Adrenal gland (tissue), 12 donors: ENCODE results near the gene RFLNA. TPM values are rescaled to one million over a fixed set of nuclear protein-coding genes. Genes with fewer than 3 reads are reported as not detected.

ENCODE experiments used
- DNase-seq, 7 donors: peaks; one replicate each; pipeline ENCODE4 v3.0.0-alpha.2; 2019 to 2020
- H3K27ac ChIP-seq, 5 donors: fragments of 200-600 bp; sonication (generic) in 4 of 5; 1 replicate in 3 of 5; 2 replicates in 2 of 5; pipeline versions ENCODE4 v1.5.1 to v1.8.0; 2016 to 2020; ENCODE audit warnings: mild to moderate bottlenecking in 1 of 5
- H3K27me3 ChIP-seq: fragments of 200-600 bp; 2 replicates; pipeline ENCODE4 v1.8.0; 2021
- H3K36me3 ChIP-seq, 2 donors: fragments of 200-600 bp; replicated peaks in 1 of 2; 1 replicate in 1 of 2; 2 replicates in 1 of 2; pipeline versions ENCODE4 v1.5.1 to v1.8.0; 2018 to 2022
- H3K4me1 ChIP-seq, 2 donors: fragments of 200-600 bp; replicated peaks in 1 of 2; 1 replicate in 1 of 2; 2 replicates in 1 of 2; pipeline versions ENCODE4 v1.5.1 to v1.8.0; 2018 to 2021
- H3K4me3 ChIP-seq, 4 donors: fragments of 200-600 bp; sonication (generic) in 3 of 4; one replicate each; pipeline ENCODE4 v1.5.1; 2016 to 2018
- H3K9me3 ChIP-seq, 3 donors: fragments of 200-600 bp; sonication (generic) in 1 of 3; replicated peaks in 1 of 3; 1 replicate in 2 of 3; 2 replicates in 1 of 3; pipeline versions ENCODE4 v1.5.1 to v1.8.0; 2016 to 2021
- CTCF ChIP-seq, 6 experiments: fragments of 450-650 bp in 4 of 6; fragments of 200-600 bp in 2 of 6; sonication (generic) in 1 of 6; IDR thresholded peaks; 1 replicate in 5 of 6; 2 replicates in 1 of 6; pipeline versions ENCODE4 v1.5.1 to v1.8.0; 2016 to 2021; ENCODE audit warnings: antibody characterized with exemption in 6 of 6, mild to moderate bottlenecking in 2 of 6, moderate library complexity in 1 of 6
- POLR2A ChIP-seq, 2 donors: fragments of 450-650 bp; IDR thresholded peaks; one replicate each; pipeline ENCODE4 v1.6.1; 2017; ENCODE audit warnings: antibody characterized with exemption in 2 of 2, mild to moderate bottlenecking in 2 of 2, moderate library complexity in 1 of 2
- WGBS, 4 donors: extraction: QIAGEN DNeasy Blood & Tissue Kit in 2 of 4; methylation state at CpG; one replicate each; pipeline versions ENCODE4 v1.1.5 to v1.1.7; 2013 to 2017; 5-methylcytosine and 5-hydroxymethylcytosine counted together
- intact Hi-C, 2 donors: fragments of 100-400 bp; cut with DNase I; formaldehyde crosslinking; loops; one replicate each; pipeline versions ENCODE4 v1.14.1 to v1.15.0; 2022 to 2023
- polyA plus RNA-seq, 3 donors: library from polyadenylated mRNA; stranded (reverse); fragments of 200-250 nt in 2 of 3; fragments of 350-450 nt in 1 of 3; fragmentation: Illumina TruSeq in 1 of 3; extraction: RNeasy Lipid Tissue Mini Kit (QIAGEN cat#74804) in 1 of 3; gene quantifications; one replicate each; pipeline ENCODE4 v1.2.3, GENCODE V29; 2013 to 2014
- total RNA-seq, 9 donors: library from RNA; depleted of rRNA in 4 of 9; stranded (reverse); fragments of >200 nt in 4 of 9; fragments of 120-200 nt in 1 of 9; fragmentation: NEBNext Ultra II Directional in 1 of 9; extraction: Animal tissue kit (Norgen Biotek cat#: 25700) in 1 of 9; gene quantifications; one replicate each; pipeline versions ENCODE4 v1.1.0 to v1.2.4, GENCODE V29; 2013 to 2023
- donor health status: healthy with polysubstance abuse.
- donor health status: Bipolar disorder and iron deficiency.
- donor health status: DM: yes; HTN: yes; CAD: no.
- donor health status: DM: no; HTN: no; CAD: no.
- donor health status: DM: no; HTN: no; CAD: no.
- donor health status: DM: yes; HTN: yes; CAD: no.

RFLNA gene
- total and polyA plus RNA-seq, 12 donors = 0.38 to 3.9 (median 1.4) TPM; not detected in 1

GRCh38 chr12:124310178-124310577 is 15.3 kb downstream of the RFLNA start:
- no peak for DNase-seq
- Histone ChIP-seq H3K9me3 (no peaks in the 10 kb centered on the region), H3K27me3 (no peaks in the 10 kb centered on the region), H3K36me3 (no peaks in the 10 kb centered on the region), H3K4me1 (no peaks in the 10 kb centered on the region), H3K4me3 (no peak overlapping the region), H3K27ac (no peak overlapping the region)
- no peak for TF ChIP-seq CTCF (IDR thresholded peaks at IDR 0.05)
- TF ChIP-seq POLR2A (IDR thresholded peaks at IDR 0.05) = no peak
- intact Hi-C loops = no loop called here
- WGBS, 4 donors = 67 to 82% (median 72%) methylated on average over 4 of the region's 4 CpGs

- no peak overlapping the region for H3K27ac ChIP-seq
- no peaks in the 10 kb centered on the region for H3K4me1 ChIP-seq
- no peaks in the 10 kb centered on the region for H3K9me3 ChIP-seq
- 90 to 97% (median 95%) methylated on average over 3 of the region's 3 CpGs for WGBS, 4 donors
- no peaks in the 10 kb centered on the region for H3K36me3 ChIP-seq
- H3K4me3 ChIP-seq = no peak overlapping the region
- no peaks in the 10 kb centered on the region for H3K27me3 ChIP-seq
- no peak for DNase-seq
- TF ChIP-seq POLR2A (IDR thresholded peaks at IDR 0.05) (no peak), CTCF (IDR thresholded peaks at IDR 0.05) (no peak)
- intact Hi-C loops = no loop called here
Measured at GRCh38 chr12:124310785-124311184, 15.9 kb downstream of the RFLNA start.

- Histone ChIP-seq H3K36me3 (no peaks in the 10 kb centered on the region), H3K27me3 (no peaks in the 10 kb centered on the region), H3K27ac (no peak overlapping the region), H3K4me3 (no peak overlapping the region), H3K4me1 (no peaks in the 10 kb centered on the region), H3K9me3 (no peaks in the 10 kb centered on the region)
- TF ChIP-seq POLR2A (IDR thresholded peaks at IDR 0.05) (no peak), CTCF (IDR thresholded peaks at IDR 0.05) (no peak)
- WGBS, 4 donors = 80 to 84% (median 81%) methylated on average over 5 to 17 of the region's 17 CpGs
- DNase-seq = no peak
- intact Hi-C loops = no loop called here
Measured at GRCh38 chr12:124311292-124312109, 16.6 kb downstream of the RFLNA start.

- Histone ChIP-seq H3K4me3 (no peak overlapping the region), H3K9me3 (no peaks in the 10 kb centered on the region), H3K27ac (no peak overlapping the region), H3K27me3 (no peaks in the 10 kb centered on the region), H3K4me1 (no peaks in the 10 kb centered on the region), H3K36me3 (no peaks in the 10 kb centered on the region)
- intact Hi-C loops = no loop called here
- WGBS, 4 donors = 72 to 92% (median 77%) methylated on average over 5 to 6 of the region's 6 CpGs
- TF ChIP-seq CTCF (IDR thresholded peaks at IDR 0.05) = no peak
- no peak for TF ChIP-seq POLR2A (IDR thresholded peaks at IDR 0.05)
- DNase-seq = no peak
Measured at GRCh38 chr12:124312601-124313000, 17.7 kb downstream of the RFLNA start.
